Stimulated activated CD8-positive, alpha-beta memory T cell treated with anti-CD3 and anti-CD28 coated beads, Interleukin-12 subunit alpha, Interleukin-12 subunit beta, amount 100 ng/mL, for 24 hours (primary cell): ENCODE measurements around the gene NR3C2.
A peak's percentile ranks its signal among the peaks of the same experiment; 100 is the strongest.

Experiments used
- DNase-seq: peaks from one replicate; pipeline ENCODE4 v3.0.0-alpha.2; 2020; ENCODE audit errors: extremely low read depth

The NR3C2 gene

GRCh38 chr4:148441986-148442831 lies at the start of gene NR3C2:
TSS of gene NR3C2 (minus strand) at chr4:148442414.
- DNase-seq = peak; percentile 85

- DNase-seq = no peak
These were observed 45.0 kb upstream of the NR3C2 start for GRCh38 chr4:148487181-148487580.

- no peak for DNase-seq
These were observed 39.4 kb upstream of the NR3C2 start for GRCh38 chr4:148481636-148482035.

DNA sequence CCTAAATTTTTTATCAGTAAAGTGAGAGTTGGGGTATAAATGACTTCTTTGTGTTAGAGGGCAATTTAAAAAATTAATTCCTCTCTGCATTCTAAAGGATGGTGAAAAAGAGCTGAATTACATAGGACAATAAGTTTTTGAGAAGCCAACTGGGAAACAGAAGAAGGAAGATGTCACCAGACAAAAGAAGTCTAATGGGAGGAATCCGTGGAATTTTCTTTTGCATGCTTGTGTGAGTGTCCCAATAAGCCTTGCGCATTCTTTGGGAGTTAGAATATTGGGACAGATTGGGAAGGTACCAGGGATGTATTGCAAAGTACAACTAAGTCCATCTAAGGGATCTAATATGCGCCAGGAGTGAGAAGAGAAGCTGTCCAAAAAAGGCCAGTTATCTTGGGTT lies 35.1 kb upstream of the NR3C2 start:
- DNase-seq = no peak

- no peak for DNase-seq
These were observed 27.7 kb upstream of the NR3C2 start for GRCh38 chr4:148469938-148470337.

- no peak for DNase-seq
These were observed 12.6 kb upstream of the NR3C2 start for GRCh38 chr4:148454835-148455234.

DNA sequence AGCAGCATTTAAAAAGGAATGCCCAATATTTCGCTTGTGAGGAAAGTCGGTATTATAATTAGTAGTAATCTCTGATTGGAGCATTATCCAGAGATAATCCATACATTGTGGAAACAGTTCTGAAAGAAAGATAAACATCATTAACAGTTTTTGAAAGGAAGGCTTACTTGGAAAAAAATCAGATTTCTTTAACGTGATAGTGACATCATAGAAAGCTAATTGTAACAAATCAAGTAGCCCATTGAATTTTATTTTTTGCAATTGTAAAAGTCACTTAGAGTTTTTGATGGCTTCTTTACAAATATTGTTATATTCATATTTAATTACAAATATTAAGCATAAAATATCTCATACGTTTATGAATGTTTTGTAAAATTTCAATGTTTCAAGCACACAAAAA lies 11.6 kb upstream of the NR3C2 start:
- DNase-seq = no peak

DNA sequence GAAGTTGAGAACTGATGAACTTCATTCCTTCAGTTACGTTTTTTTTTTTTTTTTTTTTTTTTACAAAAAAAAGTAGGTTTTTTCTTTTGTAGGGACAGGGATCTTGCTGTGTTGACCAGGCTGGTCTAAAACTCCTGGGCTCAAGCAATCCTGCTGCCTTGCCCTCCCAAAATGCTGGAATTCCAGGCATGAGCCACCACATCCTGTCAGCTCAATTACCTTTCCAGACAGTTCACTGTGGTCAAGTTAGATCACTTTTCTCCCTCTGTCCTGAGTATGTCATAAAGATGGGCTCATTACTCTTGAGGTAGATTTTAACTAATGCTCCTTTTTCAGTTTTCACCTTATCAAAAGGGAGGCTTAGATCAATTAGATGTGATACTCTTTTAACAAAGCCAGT lies 10.8 kb upstream of the NR3C2 start:
- no peak for DNase-seq

GRCh38 chr4:148449921-148450320 lies 7.7 kb upstream of the NR3C2 start:
- no peak for DNase-seq

- no peak for DNase-seq
These were observed 5.9 kb upstream of the NR3C2 start for GRCh38 chr4:148448141-148448540.

GRCh38 chr4:148447681-148448080 lies 5.5 kb upstream of the NR3C2 start:
- DNase-seq = no peak

GRCh38 chr4:148445860-148446330 lies 3.7 kb upstream of the NR3C2 start:
- DNase-seq = no peak

GRCh38 chr4:148445071-148445859 lies 3.1 kb upstream of the NR3C2 start:
- DNase-seq = no peak

DNA sequence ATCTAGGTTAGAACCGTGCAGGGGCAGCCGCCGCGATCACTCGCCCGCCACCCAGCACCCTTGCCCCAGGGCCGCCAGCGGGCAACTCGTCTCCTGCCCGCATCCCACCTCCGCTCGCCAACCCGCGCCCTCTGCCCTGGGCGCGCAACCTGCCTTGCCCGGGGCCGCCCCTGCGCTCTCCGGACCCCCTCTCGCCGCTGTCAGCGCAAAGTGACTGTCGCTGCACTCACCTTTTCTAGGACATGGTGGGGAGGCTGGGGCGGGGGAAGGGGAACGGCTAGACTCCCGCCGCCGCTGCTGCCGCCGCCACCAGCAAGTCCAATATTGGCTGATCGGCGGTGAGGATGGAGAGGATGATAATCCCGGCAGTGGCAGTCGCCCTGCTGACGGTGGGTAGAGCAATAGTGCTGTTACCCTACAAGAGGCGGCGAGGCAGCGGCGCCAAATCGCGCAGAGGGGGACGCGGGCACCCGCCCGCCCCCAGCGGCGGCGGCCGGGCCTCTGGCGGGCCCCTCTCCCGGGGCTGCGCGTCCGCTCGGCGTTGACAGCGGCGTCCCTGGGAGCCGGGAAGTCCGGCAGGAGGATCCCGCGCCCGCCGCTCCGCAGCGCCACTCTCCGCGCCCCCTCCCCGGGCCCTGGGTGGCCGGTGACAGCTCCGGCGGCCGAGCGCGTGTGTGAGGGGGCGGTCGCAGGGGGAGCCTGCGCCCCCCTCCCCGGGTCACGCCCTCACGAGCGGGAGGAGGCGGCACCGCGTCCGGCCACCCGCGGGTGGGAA lies 2.3 kb upstream of the NR3C2 start:
- DNase-seq = no peak

DNA sequence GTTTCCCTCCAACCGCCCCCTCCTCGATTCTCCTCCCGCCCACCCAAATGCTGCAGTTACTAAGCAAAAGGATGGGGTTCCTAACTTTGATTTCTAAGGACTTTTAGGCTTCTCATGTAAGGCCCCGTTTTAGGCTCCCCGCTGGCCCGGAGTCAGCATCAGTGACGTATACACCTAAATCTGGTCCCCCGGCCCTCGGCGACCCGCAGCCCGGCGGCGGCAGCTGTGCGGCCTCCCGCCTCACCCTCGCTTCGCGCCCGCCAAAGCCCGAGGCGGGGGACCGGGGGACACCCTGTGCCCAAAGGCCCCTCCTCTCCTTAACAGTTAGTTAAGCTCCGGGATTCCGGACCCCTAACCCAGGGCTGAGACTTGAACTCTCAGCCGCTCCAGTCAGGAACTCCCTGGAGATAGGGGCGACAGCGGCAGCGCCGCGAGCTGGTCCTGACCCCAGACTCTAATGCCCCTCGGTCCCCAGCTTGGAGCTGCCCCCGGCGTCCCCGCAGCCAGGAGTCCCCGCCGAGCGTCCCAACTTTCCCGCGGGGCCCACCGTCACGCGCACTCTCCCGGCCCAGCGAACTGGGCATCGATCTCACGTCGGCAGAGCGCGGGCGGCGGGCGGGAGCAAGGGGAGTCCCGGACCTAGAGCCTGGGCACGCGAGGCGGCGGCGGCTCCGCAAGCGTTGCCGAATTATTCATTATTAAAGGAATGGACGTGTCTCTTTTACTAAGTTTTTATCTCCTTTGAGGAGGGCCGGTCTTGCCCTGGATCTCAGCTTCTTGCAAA lies 1.5 kb upstream of the NR3C2 start:
- DNase-seq = no peak

DNA sequence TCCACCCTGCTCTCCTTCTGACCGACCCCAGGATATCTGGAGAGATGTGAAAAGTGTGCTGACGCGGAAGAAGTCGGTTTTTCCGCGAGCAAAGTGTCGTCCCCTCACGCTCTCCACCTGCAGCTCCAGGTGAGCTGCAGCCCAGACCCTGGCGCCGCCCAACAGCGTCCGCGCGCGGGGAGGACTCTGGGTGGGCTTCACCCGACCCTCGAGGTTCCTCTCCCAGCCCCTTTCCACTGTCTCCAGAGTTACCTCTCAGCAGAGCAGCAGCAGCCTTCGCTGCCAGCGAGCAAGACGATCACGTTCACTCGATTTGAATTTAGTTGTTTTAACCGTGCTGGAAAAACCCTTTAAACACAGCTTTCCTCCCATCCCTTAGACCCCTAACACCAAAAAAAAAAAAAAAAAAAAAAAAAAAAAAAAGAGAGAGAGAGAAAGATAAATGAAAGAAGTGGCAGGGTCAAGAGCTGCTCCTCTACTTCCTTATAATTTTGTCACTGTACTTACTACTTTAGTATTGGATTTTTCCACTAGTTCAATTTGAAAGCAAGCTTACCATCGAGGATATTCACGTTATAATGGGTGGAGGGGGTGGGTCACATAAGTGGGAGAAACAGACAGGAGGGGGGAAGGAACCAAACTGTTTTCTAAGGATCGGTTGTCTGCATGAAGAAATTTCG lies 758 bp upstream of the NR3C2 start:
- no peak for DNase-seq

DNA sequence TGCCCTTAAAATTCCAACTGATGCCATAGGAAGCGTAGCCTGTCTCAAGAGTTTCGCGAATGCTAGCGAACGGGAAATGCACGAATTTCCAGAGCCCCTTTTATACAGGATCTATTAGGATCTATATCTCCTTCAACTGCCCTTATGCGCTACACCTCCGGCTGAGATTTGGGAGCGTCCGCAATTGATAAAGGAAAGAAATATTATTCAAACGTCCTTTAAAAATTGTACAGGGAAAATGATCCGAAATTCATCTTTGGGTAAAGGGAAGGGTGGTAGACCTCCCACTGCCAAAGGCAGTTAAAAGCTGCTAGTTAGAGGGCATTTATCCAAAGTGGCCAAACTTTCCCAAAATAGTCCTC lies 609 bp downstream of the NR3C2 start:
- DNase-seq = no peak

DNA sequence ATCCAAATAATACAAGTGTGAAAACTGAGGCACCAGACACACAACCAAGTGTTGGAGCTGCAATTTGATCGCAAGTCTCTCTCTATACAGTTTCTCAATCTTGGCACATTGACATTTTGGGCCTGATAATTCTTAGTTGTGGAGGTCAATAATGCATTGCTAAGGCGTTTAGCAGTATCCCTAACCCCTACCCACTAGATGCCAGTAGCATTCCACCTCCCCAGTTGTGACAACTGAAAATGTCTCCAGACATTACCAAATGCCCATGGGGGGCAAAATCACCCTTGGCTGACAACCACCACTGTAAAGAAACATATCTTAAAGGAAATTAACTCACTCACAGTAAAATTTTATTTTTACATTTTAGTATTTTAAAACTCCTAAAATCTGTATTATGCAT lies 4.2 kb downstream of the NR3C2 start:
- no peak for DNase-seq

DNA sequence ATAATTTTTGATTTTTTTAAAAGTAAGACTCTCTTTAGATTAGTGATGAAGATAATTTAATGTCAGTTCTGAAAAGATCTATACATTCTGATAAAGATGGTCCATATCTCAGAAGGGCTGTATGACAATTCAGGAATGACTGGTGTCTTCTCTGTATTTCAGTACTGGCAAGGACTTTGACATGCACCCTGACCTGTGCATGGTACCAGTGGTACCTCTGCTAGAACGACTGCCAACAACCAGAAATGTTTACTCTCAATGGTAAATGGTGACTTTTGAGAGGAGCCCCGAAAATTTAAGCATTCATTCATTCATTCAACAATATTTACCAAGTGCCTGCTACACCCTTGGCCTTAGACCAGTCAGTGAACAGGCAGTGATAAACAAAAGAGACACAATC lies 4.8 kb downstream of the NR3C2 start:
- DNase-seq = no peak

GRCh38 chr4:148436512-148436911 lies 5.7 kb downstream of the NR3C2 start:
- no peak for DNase-seq
